ENCODE results near the gene CMTM3. TPM values are rescaled to one million over a fixed set of nuclear protein-coding genes. Genes with fewer than 3 reads are reported as not detected.

The CMTM3 gene
- total and polyA plus RNA-seq, 9 of the 15 experiments (the other 6 are each of a cell fraction or from before 2014, with no cell fraction given) = 4.6 to 33.4 (median 17.5) TPM

DNA sequence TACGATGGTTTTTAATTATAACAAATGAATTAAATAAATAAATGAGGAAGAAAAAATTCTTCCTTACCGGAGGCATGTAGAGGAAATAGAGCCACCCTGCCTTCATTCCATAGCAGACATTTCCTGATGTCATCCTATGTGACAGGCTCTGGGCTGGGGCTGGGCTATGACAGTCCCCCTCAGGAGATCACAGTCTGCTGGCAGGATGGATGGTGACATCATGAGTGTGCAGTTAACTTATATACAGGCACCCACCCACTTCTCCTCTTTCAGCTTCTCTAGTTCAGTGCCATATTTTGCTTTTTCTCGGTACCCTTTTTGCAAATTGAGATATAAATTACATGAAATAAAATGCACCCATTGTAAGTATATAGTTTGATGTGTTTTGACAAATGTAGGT lies 6.4 kb upstream of the CMTM3 start (continued):
- TF ChIP-seq, protein P1, sequence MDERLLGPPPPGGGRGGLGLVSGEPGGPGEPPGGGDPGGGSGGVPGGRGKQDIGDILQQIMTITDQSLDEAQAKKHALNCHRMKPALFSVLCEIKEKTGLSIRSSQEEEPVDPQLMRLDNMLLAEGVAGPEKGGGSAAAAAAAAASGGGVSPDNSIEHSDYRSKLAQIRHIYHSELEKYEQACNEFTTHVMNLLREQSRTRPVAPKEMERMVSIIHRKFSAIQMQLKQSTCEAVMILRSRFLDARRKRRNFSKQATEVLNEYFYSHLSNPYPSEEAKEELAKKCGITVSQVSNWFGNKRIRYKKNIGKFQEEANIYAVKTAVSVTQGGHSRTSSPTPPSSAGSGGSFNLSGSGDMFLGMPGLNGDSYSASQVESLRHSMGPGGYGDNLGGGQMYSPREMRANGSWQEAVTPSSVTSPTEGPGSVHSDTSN (CRISPR knock-in tag; IDR thresholded peaks at IDR 0.05; ENCODE audit: low read depth) = no peak
- TF ChIP-seq, protein P1 (tag; conservative IDR thresholded peaks at IDR 0.05; ENCODE audit: low read depth) = peak; percentile 53
- TF ChIP-seq CBX3 (IDR thresholded peaks at IDR 0.05; ENCODE audit: borderline replicate concordance in 1 of 2, low read length in 2 of 2) (no peak), MEIS2 (IDR thresholded peaks at IDR 0.05; ENCODE audit: partially characterized antibody) (peak; percentile 34), PRMT5 (CRISPR knock-in tag; IDR thresholded peaks at IDR 0.05) (no peak), ZNF384 (IDR thresholded peaks at IDR 0.05; ENCODE audit: low read depth, low read length) (no peak), STAG1 (CRISPR knock-in tag; IDR thresholded peaks at IDR 0.05; ENCODE audit: borderline replicate concordance) (no peak), PKNOX1 (IDR thresholded peaks at IDR 0.05) (peak; percentile 50; the same call in 1 of the 2 replicates), WHSC1 (IDR thresholded peaks at IDR 0.05; ENCODE audit: low read length) (no peak), JUN (IDR thresholded peaks at IDR 0.05; ENCODE audit: borderline replicate concordance, low read depth, low read length) (0 out of 2 replicates have a peak, but pooled peaks have one; percentile 27), JUN (CRISPR knock-in tag; IDR thresholded peaks at IDR 0.05; ENCODE audit: borderline replicate concordance) (no peak)
